GM12801 (cell line): ENCODE results near the gene FBXO21.

Source experiments
- TF ChIP-seq, protein P1 (sequence below): IDR thresholded peaks from one replicate; pipeline ENCODE4 v1.5.1; 2011; ENCODE audit warnings: control low read depth; ENCODE audit not compliant: insufficient read length; ENCODE audit errors: extremely low read depth

FBXO21 gene

GRCh38 chr12:117102800-117103181 lies 87.5 kb downstream of the FBXO21 start:
- TF ChIP-seq, protein P1, sequence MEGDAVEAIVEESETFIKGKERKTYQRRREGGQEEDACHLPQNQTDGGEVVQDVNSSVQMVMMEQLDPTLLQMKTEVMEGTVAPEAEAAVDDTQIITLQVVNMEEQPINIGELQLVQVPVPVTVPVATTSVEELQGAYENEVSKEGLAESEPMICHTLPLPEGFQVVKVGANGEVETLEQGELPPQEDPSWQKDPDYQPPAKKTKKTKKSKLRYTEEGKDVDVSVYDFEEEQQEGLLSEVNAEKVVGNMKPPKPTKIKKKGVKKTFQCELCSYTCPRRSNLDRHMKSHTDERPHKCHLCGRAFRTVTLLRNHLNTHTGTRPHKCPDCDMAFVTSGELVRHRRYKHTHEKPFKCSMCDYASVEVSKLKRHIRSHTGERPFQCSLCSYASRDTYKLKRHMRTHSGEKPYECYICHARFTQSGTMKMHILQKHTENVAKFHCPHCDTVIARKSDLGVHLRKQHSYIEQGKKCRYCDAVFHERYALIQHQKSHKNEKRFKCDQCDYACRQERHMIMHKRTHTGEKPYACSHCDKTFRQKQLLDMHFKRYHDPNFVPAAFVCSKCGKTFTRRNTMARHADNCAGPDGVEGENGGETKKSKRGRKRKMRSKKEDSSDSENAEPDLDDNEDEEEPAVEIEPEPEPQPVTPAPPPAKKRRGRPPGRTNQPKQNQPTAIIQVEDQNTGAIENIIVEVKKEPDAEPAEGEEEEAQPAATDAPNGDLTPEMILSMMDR: no peak

DNA sequence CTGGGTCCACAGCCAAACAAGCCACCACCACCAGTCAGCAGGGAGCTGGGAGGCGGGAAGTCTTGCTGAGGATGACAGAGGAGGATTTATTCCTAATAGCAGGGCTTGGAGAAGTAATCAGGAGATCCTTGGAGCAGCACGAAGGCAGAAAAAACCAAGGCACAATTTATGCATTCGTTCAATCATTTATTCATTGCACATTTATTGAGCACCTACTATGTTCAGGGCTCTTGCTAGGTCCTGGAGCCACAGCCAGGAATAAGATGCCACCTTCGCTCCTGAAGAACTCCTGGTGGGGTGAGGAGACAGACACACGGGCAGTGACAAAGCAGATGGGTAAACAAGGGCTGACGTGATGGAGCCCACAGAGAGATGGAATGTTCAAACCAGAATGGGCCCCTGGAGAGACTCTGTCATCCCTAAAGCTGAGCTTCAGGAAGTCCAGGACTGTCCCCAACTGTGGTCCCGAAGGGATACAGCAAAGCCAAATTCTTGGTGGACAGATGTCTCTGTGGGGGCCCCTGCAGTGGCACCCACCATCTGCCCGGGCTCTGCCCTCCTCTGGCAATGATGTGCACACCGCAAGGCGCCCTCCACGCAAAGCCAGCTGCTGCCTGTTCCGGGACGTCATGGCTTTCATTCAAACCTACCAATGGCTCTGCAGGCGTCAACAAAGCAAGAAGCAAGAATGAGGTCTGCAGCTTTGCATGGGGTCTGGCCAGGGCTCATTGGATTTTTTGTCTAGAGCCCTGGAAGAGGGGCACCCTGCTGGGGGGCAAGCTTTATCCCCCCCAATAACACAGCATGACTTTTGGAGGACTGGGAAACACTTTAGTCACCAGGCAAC lies 88.1 kb downstream of the FBXO21 start:
- TF ChIP-seq, protein P1: no peak

DNA sequence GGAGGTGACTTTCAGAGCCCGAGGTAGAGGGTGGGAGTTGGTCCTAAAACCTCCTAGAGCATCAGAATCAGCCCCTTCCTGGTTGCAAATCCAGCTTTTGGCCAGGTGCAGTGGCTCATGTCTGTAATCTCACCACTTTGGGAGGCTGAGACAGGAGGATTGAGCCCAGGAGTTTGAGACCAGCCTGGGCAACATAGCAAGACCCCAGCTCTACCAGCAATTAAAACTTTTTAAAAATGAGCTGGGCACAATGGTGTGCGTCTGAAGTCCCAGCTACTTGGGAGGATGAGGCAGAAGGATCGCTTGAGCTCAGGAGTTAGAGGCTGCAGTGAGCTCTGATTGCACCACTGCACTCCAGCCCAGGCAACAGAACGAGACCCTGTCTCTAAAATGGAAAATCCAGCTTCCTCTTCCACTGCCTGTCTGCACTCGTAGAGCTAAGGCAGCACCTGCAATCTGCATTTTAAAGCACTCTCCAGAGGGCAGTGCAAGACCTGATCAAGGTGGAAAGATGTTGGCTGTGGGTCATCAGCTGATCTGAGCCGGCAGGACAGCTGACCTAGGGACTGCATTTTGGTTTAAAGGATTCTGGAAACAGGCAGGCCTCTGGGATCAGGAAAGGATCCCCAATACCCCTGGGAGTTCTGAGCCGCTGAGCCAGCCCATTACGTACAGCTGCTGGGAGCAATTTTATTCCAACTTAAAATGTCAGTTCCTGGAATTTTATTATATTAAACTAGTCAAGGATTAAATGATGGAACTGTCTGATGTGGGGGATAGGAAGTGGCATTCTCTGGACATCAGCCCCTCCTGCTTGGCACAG lies 89.2 kb downstream of the FBXO21 start:
- TF ChIP-seq, protein P1: no peak

- TF ChIP-seq, protein P1: no peak
Observed at GRCh38 chr12:117100251-117100650, 90.0 kb downstream of the FBXO21 start.

GRCh38 chr12:117098361-117099217 lies 91.7 kb downstream of the FBXO21 start:
- TF ChIP-seq, protein P1: no peak

- TF ChIP-seq, protein P1: no peak
Observed at GRCh38 chr12:117098024-117098360, 92.3 kb downstream of the FBXO21 start.

DNA sequence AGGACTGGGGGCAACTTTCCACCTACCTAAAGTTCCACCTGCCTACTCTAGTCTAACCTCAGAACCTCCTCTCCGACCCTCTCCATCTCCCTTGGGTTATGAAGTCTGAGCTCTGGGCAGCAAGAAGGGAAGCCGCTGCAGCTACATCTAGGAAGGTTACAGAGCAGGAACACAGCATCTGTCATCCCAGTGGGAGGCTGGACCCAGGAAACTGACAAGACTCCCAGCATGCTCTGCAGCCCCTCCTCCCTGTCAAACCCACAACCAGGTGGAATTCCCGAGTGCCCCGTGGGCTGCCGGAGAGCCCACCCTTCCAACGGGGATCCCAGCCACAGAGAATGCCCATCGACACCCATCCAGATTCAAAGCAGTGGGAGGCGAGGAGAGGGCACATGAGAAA lies 93.1 kb downstream of the FBXO21 start:
- TF ChIP-seq, protein P1: no peak
